ENCODE results near the gene FAM110D. TPM values are rescaled to one million over a fixed set of nuclear protein-coding genes. Genes with fewer than 3 reads are reported as not detected.

The FAM110D gene
- total RNA-seq, 1 donor from 2014 or later: 0.36 TPM

- H3K27me3 Mint-ChIP-seq: peaks cover 28% of the 10 kb centered on the region
- peak; percentile 46 for TF ChIP-seq CTCF (IDR thresholded peaks at IDR 0.05; ENCODE audit: unreplicated experiment)
- H3K9me3 Mint-ChIP-seq (ENCODE audit: low read depth): no peaks in the 10 kb centered on the region
- H3K27ac Mint-ChIP-seq: no peak overlapping the region
- DNase-seq (ENCODE audit: low spot score, unreplicated experiment): peak; percentile 50
- peak overlapping the region; percentile 67 for H3K4me3 Mint-ChIP-seq (ENCODE audit: low read depth)
- H3K36me3 Mint-ChIP-seq (ENCODE audit: insufficient read depth): no peaks in the 10 kb centered on the region
- H3K4me1 Mint-ChIP-seq (ENCODE audit: low read depth): peaks cover 17% of the 10 kb centered on the region
These were observed 2.7 kb downstream of the FAM110D start for GRCh38 chr1:26161415-26162219.

GRCh38 chr1:26162220-26162709, 3.4 kb downstream of the FAM110D start:
- peaks cover 26% of the 10 kb centered on the region for H3K27me3 Mint-ChIP-seq
- no peaks in the 10 kb centered on the region for H3K9me3 Mint-ChIP-seq (ENCODE audit: low read depth)
- peak overlapping the region; percentile 92 for H3K27ac Mint-ChIP-seq
- H3K4me3 Mint-ChIP-seq (ENCODE audit: low read depth): peak overlapping the region; percentile 66
- no peak for DNase-seq (ENCODE audit: low spot score, unreplicated experiment)
- TF ChIP-seq CTCF (IDR thresholded peaks at IDR 0.05; ENCODE audit: unreplicated experiment): no peak
- peaks cover 17% of the 10 kb centered on the region for H3K4me1 Mint-ChIP-seq (ENCODE audit: low read depth)
- no peaks in the 10 kb centered on the region for H3K36me3 Mint-ChIP-seq (ENCODE audit: insufficient read depth)

GRCh38 chr1:26163684-26164035, 4.8 kb downstream of the FAM110D start:
- H3K27ac Mint-ChIP-seq: no peak overlapping the region
- peaks cover 21% of the 10 kb centered on the region for H3K27me3 Mint-ChIP-seq
- H3K4me1 Mint-ChIP-seq (ENCODE audit: low read depth): peaks cover 13% of the 10 kb centered on the region
- no peak for DNase-seq (ENCODE audit: low spot score, unreplicated experiment)
- H3K9me3 Mint-ChIP-seq (ENCODE audit: low read depth): no peaks in the 10 kb centered on the region
- no peaks in the 10 kb centered on the region for H3K36me3 Mint-ChIP-seq (ENCODE audit: insufficient read depth)
- no peak for TF ChIP-seq CTCF (IDR thresholded peaks at IDR 0.05; ENCODE audit: unreplicated experiment)
- H3K4me3 Mint-ChIP-seq (ENCODE audit: low read depth): peak overlapping the region; percentile 20

- Mint-ChIP-seq H3K4me3 (ENCODE audit: low read depth) (peak overlapping the region; percentile 66), H3K36me3 (ENCODE audit: insufficient read depth) (no peaks in the 10 kb centered on the region), H3K4me1 (ENCODE audit: low read depth) (peaks cover 13% of the 10 kb centered on the region), H3K9me3 (ENCODE audit: low read depth) (no peaks in the 10 kb centered on the region), H3K27me3 (peaks cover 21% of the 10 kb centered on the region), H3K27ac (peak overlapping the region; percentile 18)
- DNase-seq (ENCODE audit: low spot score, unreplicated experiment): peak; percentile 66
- TF ChIP-seq CTCF (IDR thresholded peaks at IDR 0.05; ENCODE audit: unreplicated experiment): peak; percentile 80
These were observed 5.4 kb downstream of the FAM110D start for GRCh38 chr1:26164036-26164860.
